HG02970 (cell line): ENCODE measurements around the gene ASTL.
A peak's percentile ranks its signal among the peaks of the same experiment; 100 is the strongest.
"Not testable (repeated sequence)": the region's sequence is repeated elsewhere in the genome, so short reads cannot be mapped to it uniquely, and the experiment has no call there.

Experiments
- ATAC-seq: cut with Tn5 transposase; IDR thresholded peaks from one replicate; pipeline ENCODE4 v1.9.1; 2021; ENCODE audit warnings: mild to moderate bottlenecking, moderate library complexity, moderate number of reproducible peaks; ENCODE audit not compliant: unreplicated experiment, low FRiP score

ASTL gene

GRCh38 chr2:96146881-96147592, 8.7 kb upstream of the ASTL start:
- no peak for ATAC-seq

GRCh38 chr2:96146153-96146880, 8.0 kb upstream of the ASTL start:
- peak; percentile 21 for ATAC-seq

- ATAC-seq, result no peak
These were observed 7.5 kb upstream of the ASTL start for GRCh38 chr2:96145848-96146152.

GRCh38 chr2:96145036-96145847, 6.9 kb upstream of the ASTL start, which contains the start of gene DUSP2:
Gene DUSP2, minus strand, starts transcription at chr2:96145440. Its CDS starts 86 bp downstream, at chr2:96145354.
- ATAC-seq, result peak; percentile 46

GRCh38 chr2:96144481-96145035, 6.3 kb upstream of the ASTL start:
- no peak for ATAC-seq

- ATAC-seq, result no peak
These were observed 5.7 kb upstream of the ASTL start for GRCh38 chr2:96143848-96144480.

- ATAC-seq, result no peak
These were observed 5.0 kb upstream of the ASTL start for GRCh38 chr2:96143231-96143847.

GRCh38 chr2:96142217-96143113, 4.2 kb upstream of the ASTL start:
- ATAC-seq, result no peak

- ATAC-seq, result not testable (repeated sequence)
These were observed 3.3 kb upstream of the ASTL start for GRCh38 chr2:96141624-96141967.

GRCh38 chr2:96140941-96141623, 2.8 kb upstream of the ASTL start:
- ATAC-seq, result no peak

- ATAC-seq, result no peak
These were observed 968 bp upstream of the ASTL start for GRCh38 chr2:96139181-96139758.

GRCh38 chr2:96137321-96138178, 752 bp downstream of the ASTL start:
- no peak for ATAC-seq

GRCh38 chr2:96136129-96136720, 2.1 kb downstream of the ASTL start:
- no peak for ATAC-seq

- no peak for ATAC-seq
These were observed 2.7 kb downstream of the ASTL start for GRCh38 chr2:96135621-96136020.

- ATAC-seq, result no peak
These were observed 3.1 kb downstream of the ASTL start for GRCh38 chr2:96135171-96135570.

GRCh38 chr2:96134421-96134820, 3.9 kb downstream of the ASTL start:
- ATAC-seq, result no peak
